Measurements from ENCODE around the gene ADORA2A. TPM values are rescaled to one million over a fixed set of nuclear protein-coding genes. Genes with fewer than 3 reads are reported as not detected.

ADORA2A gene
- total RNA-seq, 2 experiments from 2014 or later: 15.5 to 16.4 TPM

GRCh38 chr22:24459911-24460310 is 32.5 kb downstream of the ADORA2A start:
- Mint-ChIP-seq H3K27ac (no peak overlapping the region), H3K27me3 (no peaks in the 10 kb centered on the region), H3K4me3 (no peak overlapping the region), H3K4me1 (ENCODE audit: low read depth) (peaks cover 6% of the 10 kb centered on the region), H3K36me3 (ENCODE audit: low read depth) (peaks cover 6% of the 10 kb centered on the region), H3K9me3 (no peaks in the 10 kb centered on the region)
- CTCF ChIA-PET: interaction anchor here (0.8 kb wide), 1 partner anchor 13 kb away, joined by 3 read pairs; no protein-coding TSS in a partner anchor
- no peak for TF ChIP-seq CTCF (IDR thresholded peaks at IDR 0.05)
- POLR2A ChIA-PET: no interaction called here
- no peak overlapping the region for H3K4me3 ChIP-seq (ENCODE audit: low read length)
- no peaks in the 10 kb centered on the region for H3K4me1 ChIP-seq (ENCODE audit: insufficient read depth, low read length)
- H3K27me3 ChIP-seq (ENCODE audit: control insufficient read depth in 1 of 2, insufficient read depth in 2 of 2, low read length in 2 of 2): no peaks in the 10 kb centered on the region
- H3K36me3 ChIP-seq (ENCODE audit: insufficient read depth, low read length): no peaks in the 10 kb centered on the region
- DNase-seq: no peak
- H3K27ac ChIP-seq (ENCODE audit: low read depth in 1 of 2, low read length in 2 of 2): no peak overlapping the region
- no peak for ATAC-seq (ENCODE audit: poor library complexity)
- intact Hi-C loops (cut with DNase I, micrococcal nuclease): no loop called here
- no peaks in the 10 kb centered on the region for H3K9me3 ChIP-seq (ENCODE audit: control insufficient read depth in 1 of 2, insufficient read depth in 1 of 2, low read length in 2 of 2)

GRCh38 chr22:24460418-24461089 is 33.2 kb downstream of the ADORA2A start:
- ChIA-PET CTCF (interaction anchor here (0.8 kb wide), 1 partner anchor 12 kb away, joined by 3 read pairs; no protein-coding TSS in a partner anchor), POLR2A (interaction anchor here (0.5 kb wide), 1 partner anchor 1732 kb away, joined by 3 read pairs; no protein-coding TSS in a partner anchor)
- TF ChIP-seq CTCF (IDR thresholded peaks at IDR 0.05): no peak
- H3K36me3 ChIP-seq (ENCODE audit: insufficient read depth, low read length): no peaks in the 10 kb centered on the region
- intact Hi-C loops (cut with DNase I, micrococcal nuclease): no loop called here
- H3K4me3 ChIP-seq (ENCODE audit: low read length): no peak overlapping the region
- Mint-ChIP-seq H3K27ac (no peak overlapping the region), H3K9me3 (no peaks in the 10 kb centered on the region), H3K27me3 (no peaks in the 10 kb centered on the region), H3K36me3 (ENCODE audit: low read depth) (peaks cover 6% of the 10 kb centered on the region), H3K4me3 (no peak overlapping the region), H3K4me1 (ENCODE audit: low read depth) (peaks cover 6% of the 10 kb centered on the region)
- ATAC-seq (ENCODE audit: poor library complexity): no peak
- DNase-seq: no peak
- H3K27ac ChIP-seq (ENCODE audit: low read depth in 1 of 2, low read length in 2 of 2): no peak overlapping the region
- H3K4me1 ChIP-seq (ENCODE audit: insufficient read depth, low read length): no peaks in the 10 kb centered on the region
- no peaks in the 10 kb centered on the region for H3K27me3 ChIP-seq (ENCODE audit: control insufficient read depth in 1 of 2, insufficient read depth in 2 of 2, low read length in 2 of 2)
- no peaks in the 10 kb centered on the region for H3K9me3 ChIP-seq (ENCODE audit: control insufficient read depth in 1 of 2, insufficient read depth in 1 of 2, low read length in 2 of 2)

GRCh38 chr22:24463071-24463760 is 35.8 kb downstream of the ADORA2A start:
- ChIA-PET POLR2A (no interaction called here), CTCF (interaction anchor here (0.8 kb wide), 1 partner anchor 11 kb away, joined by 3 read pairs; no protein-coding TSS in a partner anchor)
- H3K4me1 Mint-ChIP-seq (ENCODE audit: low read depth): peaks cover 6% of the 10 kb centered on the region
- H3K36me3 Mint-ChIP-seq (ENCODE audit: low read depth): no peaks in the 10 kb centered on the region
- H3K4me3 ChIP-seq (ENCODE audit: low read length): no peak overlapping the region
- no peaks in the 10 kb centered on the region for H3K9me3 Mint-ChIP-seq
- no peak for TF ChIP-seq CTCF (IDR thresholded peaks at IDR 0.05)
- DNase-seq: no peak
- no peaks in the 10 kb centered on the region for H3K9me3 ChIP-seq (ENCODE audit: control insufficient read depth in 1 of 2, insufficient read depth in 1 of 2, low read length in 2 of 2)
- H3K4me3 Mint-ChIP-seq: no peak overlapping the region
- no peaks in the 10 kb centered on the region for H3K27me3 Mint-ChIP-seq
- no peak for ATAC-seq (ENCODE audit: poor library complexity)
- H3K36me3 ChIP-seq (ENCODE audit: insufficient read depth, low read length): no peaks in the 10 kb centered on the region
- H3K27me3 ChIP-seq (ENCODE audit: control insufficient read depth in 1 of 2, insufficient read depth in 2 of 2, low read length in 2 of 2): no peaks in the 10 kb centered on the region
- no peak overlapping the region for H3K27ac ChIP-seq (ENCODE audit: low read depth in 1 of 2, low read length in 2 of 2)
- intact Hi-C loops (cut with DNase I, micrococcal nuclease): no loop called here
- H3K27ac Mint-ChIP-seq: no peak overlapping the region
- H3K4me1 ChIP-seq (ENCODE audit: insufficient read depth, low read length): no peaks in the 10 kb centered on the region

Data from CD4-positive, alpha-beta T cell (primary cell).